HEK293T (cell line): ENCODE results near the gene HSDL1.
A peak's percentile ranks its signal among the peaks of the same experiment; 100 is the strongest.

Experiments
- CTCF ChIA-PET: fragments of 350-600 bp; formaldehyde crosslinking; extraction: SDS; loops from one replicate; lab custom pipeline; 2021; ENCODE audit warnings: antibody characterized with exemption, inconsistent platforms; lab: Yijun Ruan, JAX
- POLR2A ChIA-PET: fragments of 350-600 bp; formaldehyde crosslinking; extraction: SDS; loops from one replicate; lab custom pipeline; 2020; ENCODE audit warnings: antibody characterized with exemption, inconsistent platforms; lab: Yijun Ruan, JAX
- DNase-seq: peaks from one replicate; pipeline ENCODE4 v3.0.0; 2012; ENCODE audit warnings: mixed read lengths; ENCODE audit errors: extremely low spot score
- ARNT ChIP-seq: fragments of 450-650 bp; IDR thresholded peaks from 2 replicates; pipeline ENCODE4 v1.6.1; 2017; ENCODE audit warnings: mild to moderate bottlenecking
- BHLHE40 ChIP-seq: fragments of 450-650 bp; IDR thresholded peaks from 2 replicates; pipeline ENCODE4 v1.6.1; 2016; ENCODE audit warnings: mild to moderate bottlenecking, moderate library complexity, borderline replicate concordance
- CTBP1 ChIP-seq: fragments of 450-650 bp; IDR thresholded peaks from 2 replicates; pipeline ENCODE4 v1.6.1; 2016; ENCODE audit warnings: borderline replicate concordance
- ELF4 ChIP-seq: fragments of 450-650 bp; IDR thresholded peaks from 2 replicates; pipeline ENCODE4 v1.6.1; 2017; ENCODE audit warnings: antibody characterized with exemption
- FOXA1 ChIP-seq: fragments of 450-650 bp; IDR thresholded peaks from 2 replicates; pipeline ENCODE4 v1.6.1; 2016; ENCODE audit warnings: mild to moderate bottlenecking
- FOXK2 ChIP-seq: fragments of 450-650 bp; IDR thresholded peaks from 2 replicates; pipeline ENCODE4 v1.6.1; 2016; ENCODE audit warnings: mild to moderate bottlenecking
- FOXM1 ChIP-seq: fragments of 450-650 bp; IDR thresholded peaks from 2 replicates; pipeline ENCODE4 v1.6.1; 2017; ENCODE audit warnings: mild to moderate bottlenecking, borderline replicate concordance
- HDGF ChIP-seq: fragments of 450-650 bp; IDR thresholded peaks from 2 replicates; pipeline ENCODE4 v1.6.1; 2017; ENCODE audit warnings: antibody characterized with exemption, borderline replicate concordance
- L3MBTL2 ChIP-seq: fragments of 450-650 bp; conservative IDR thresholded peaks from 2 replicates; pipeline ENCODE4 v1.6.1; 2016; ENCODE audit warnings: mild to moderate bottlenecking
- LEF1 ChIP-seq: fragments of 450-650 bp; IDR thresholded peaks from 2 replicates; pipeline ENCODE4 v1.6.1; 2017; ENCODE audit warnings: mild to moderate bottlenecking, borderline replicate concordance
- NFRKB ChIP-seq: fragments of 450-650 bp; IDR thresholded peaks from 2 replicates; pipeline ENCODE4 v1.6.1; 2016; ENCODE audit warnings: mild to moderate bottlenecking, moderate library complexity
- SP1 ChIP-seq: fragments of 450-650 bp; IDR thresholded peaks from 2 replicates; pipeline ENCODE4 v1.6.1; 2017
- SUZ12 ChIP-seq: fragments of 450-650 bp; IDR thresholded peaks from 2 replicates; pipeline ENCODE4 v1.6.1; 2016; ENCODE audit warnings: mild to moderate bottlenecking
- TARDBP ChIP-seq: fragments of 450-650 bp; IDR thresholded peaks from 2 replicates; pipeline ENCODE4 v1.6.1; 2016
- ZNF384 ChIP-seq: fragments of 450-650 bp; IDR thresholded peaks from 2 replicates; pipeline ENCODE4 v1.6.1; 2016
- TF ChIP-seq, protein P1 (sequence below): fragments of 450-650 bp; IDR thresholded peaks from 2 replicates; pipeline ENCODE4 v1.6.1; 2016

HSDL1 gene

DNA sequence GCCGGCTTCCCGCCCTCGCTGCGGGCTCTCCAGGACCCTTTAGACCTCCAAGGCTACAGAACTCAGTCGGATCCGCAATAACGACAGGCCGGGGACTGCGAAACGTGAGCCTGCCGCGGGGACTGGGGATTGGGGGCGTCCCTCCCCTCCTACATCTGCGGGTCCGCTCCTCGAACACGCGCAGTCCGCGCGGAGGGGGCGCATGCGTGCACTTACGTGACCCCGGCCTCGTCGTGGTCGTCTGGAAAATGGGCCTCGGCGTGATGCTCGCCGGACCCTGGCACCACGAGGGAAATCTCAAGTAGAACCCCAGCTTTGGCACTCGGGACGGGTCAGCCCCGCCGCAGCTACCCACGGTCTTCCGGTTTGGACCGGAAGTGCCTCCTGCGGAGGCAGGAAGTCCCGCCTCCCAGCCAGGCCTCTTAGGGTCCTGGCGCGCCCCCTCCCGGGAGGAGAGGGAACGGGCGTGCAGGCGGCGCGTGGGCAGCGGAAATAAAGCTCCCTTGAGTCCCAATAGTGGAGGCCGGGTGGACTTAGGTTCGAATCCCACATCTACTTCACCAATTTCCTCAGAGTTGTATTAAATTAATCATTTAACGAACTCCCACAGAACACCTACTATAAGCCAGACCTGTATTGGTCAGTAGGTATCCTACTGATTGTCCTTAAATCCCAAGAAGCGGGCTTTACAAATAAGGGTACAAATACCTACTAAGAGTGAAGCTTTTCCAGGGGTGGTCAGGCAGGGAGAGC, 41.9 kb upstream of the HSDL1 start, which contains the start of gene TAF1C:
Gene TAF1C (minus strand): TSS at position 373 of the 753 bp plus-strand sequence. CDS start 2,069 bp downstream, outside the sequence.
- ChIA-PET POLR2A (interaction anchor here (0.6 to 1.4 kb wide), 5 partner anchors 9 to 125 kb away, joined by 3 to 15 read pairs (median 3); partner anchors contain the start of gene MBTPS1), CTCF (interaction anchor here (0.6 to 1.4 kb wide), 17 partner anchors 9 to 121 kb away, joined by 3 to 8 read pairs (median 3); partner anchors contain the start of genes DNAAF1 and MBTPS1)
- TF ChIP-seq ELF4 = peak; percentile 67
- TF ChIP-seq LEF1 = no peak
- TF ChIP-seq HDGF = no peak
- TF ChIP-seq SP1 = no peak
- no peak for TF ChIP-seq ARNT
- no peak for TF ChIP-seq TARDBP
- no peak for TF ChIP-seq ZNF384
- no peak for TF ChIP-seq FOXA1
- TF ChIP-seq NFRKB = no peak
- TF ChIP-seq L3MBTL2 = peak; percentile 64
- no peak for TF ChIP-seq BHLHE40
- TF ChIP-seq, protein P1, sequence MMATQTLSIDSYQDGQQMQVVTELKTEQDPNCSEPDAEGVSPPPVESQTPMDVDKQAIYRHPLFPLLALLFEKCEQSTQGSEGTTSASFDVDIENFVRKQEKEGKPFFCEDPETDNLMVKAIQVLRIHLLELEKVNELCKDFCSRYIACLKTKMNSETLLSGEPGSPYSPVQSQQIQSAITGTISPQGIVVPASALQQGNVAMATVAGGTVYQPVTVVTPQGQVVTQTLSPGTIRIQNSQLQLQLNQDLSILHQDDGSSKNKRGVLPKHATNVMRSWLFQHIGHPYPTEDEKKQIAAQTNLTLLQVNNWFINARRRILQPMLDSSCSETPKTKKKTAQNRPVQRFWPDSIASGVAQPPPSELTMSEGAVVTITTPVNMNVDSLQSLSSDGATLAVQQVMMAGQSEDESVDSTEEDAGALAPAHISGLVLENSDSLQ = no peak
- peak; percentile 97 for DNase-seq

GRCh38 chr16:84184775-84185174, 39.8 kb upstream of the HSDL1 start:
- TF ChIP-seq ELF4 = no peak
- no peak for TF ChIP-seq SUZ12
- no peak for TF ChIP-seq ARNT
- no peak for TF ChIP-seq L3MBTL2
- no peak for TF ChIP-seq BHLHE40
- TF ChIP-seq FOXM1 = no peak
- TF ChIP-seq HDGF = no peak
- no peak for TF ChIP-seq NFRKB
- TF ChIP-seq, protein P1 = no peak
- no peak for TF ChIP-seq ZNF384
- TF ChIP-seq LEF1 = no peak
- TF ChIP-seq CTBP1 = no peak
- TF ChIP-seq TARDBP = no peak
- no peak for TF ChIP-seq SP1
- no peak for TF ChIP-seq FOXA1
- no peak for TF ChIP-seq FOXK2
- DNase-seq = no peak
- POLR2A ChIA-PET = no interaction called here
- CTCF ChIA-PET = no interaction called here

GRCh38 chr16:84183911-84184591, 39.1 kb upstream of the HSDL1 start:
- POLR2A ChIA-PET = no interaction called here
- TF ChIP-seq SUZ12 = no peak
- no peak for TF ChIP-seq ELF4
- TF ChIP-seq SP1 = no peak
- DNase-seq = peak; percentile 50
- CTCF ChIA-PET = interaction anchor here (0.6 to 0.7 kb wide), 2 partner anchors 30 to 118 kb away, joined by 3 read pairs; no protein-coding TSS in a partner anchor

DNA sequence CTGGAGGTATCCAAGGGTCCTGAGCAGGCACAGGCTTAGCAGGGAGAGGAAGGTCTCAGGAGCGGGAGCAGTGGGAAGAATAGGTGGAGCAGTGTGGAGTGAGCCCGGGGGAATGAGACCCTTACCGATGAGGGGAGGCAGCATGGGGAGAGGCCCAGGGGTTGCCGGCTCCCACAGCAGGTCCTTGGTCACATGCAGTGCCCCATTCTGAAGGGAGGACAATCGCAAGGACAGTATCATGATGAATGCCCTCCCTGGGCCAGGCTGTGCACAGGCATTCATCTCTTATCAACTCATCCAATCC, 38.5 kb upstream of the HSDL1 start:
- CTCF ChIA-PET = interaction anchor here (0.6 kb wide), 1 partner anchor 118 kb away, joined by 3 read pairs; no protein-coding TSS in a partner anchor
- no peak for DNase-seq
- POLR2A ChIA-PET = no interaction called here
- no peak for TF ChIP-seq CTBP1
- TF ChIP-seq TARDBP = no peak
- no peak for TF ChIP-seq LEF1
- no peak for TF ChIP-seq FOXK2
- TF ChIP-seq ZNF384 = no peak
- TF ChIP-seq ARNT = no peak
- no peak for TF ChIP-seq BHLHE40
- no peak for TF ChIP-seq L3MBTL2
- TF ChIP-seq NFRKB = no peak
- no peak for TF ChIP-seq FOXM1

DNA sequence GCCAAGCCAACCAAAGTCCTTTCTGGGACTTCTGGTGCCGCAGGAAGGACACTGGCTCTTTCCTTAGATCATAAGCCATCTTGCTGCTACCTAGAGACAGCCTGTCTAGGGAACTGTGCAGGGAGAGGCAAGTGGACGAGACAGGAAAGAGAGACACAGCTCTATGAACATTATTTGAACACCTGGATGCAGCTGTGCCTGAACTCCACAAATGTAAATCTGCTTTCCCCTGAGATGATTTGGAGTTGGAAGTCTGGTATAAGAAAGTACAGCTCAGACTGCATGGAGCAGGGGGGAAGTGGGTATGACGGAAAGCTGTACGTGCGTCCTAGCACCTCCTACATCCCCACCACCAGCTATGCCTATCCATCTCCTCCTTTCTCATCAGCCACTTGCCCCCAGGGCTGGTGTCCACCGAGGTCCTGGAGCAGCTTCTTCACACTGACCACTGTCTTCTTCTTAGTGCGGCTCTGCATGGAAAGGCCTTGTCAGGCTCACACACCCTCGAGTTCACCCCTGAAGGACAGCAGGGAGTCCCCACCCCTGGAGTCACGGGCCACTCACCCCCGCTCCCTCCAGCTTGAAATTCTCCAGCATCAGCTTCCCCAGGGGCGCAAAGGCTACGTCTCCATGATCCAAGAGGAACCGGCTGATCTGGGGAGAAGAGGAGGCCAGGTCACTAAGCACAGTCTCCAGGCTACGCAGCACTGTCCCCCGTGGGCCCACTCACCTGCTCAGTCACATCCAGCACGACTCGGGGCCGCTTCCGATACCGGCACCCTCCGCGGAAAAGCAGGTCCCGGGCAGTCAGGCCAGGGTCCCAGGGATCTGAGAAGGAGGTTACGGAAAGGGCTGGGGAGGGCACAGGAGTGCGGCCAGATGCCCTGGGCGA, 37.9 kb upstream of the HSDL1 start:
- TF ChIP-seq ELF4 = no peak
- no peak for TF ChIP-seq LEF1
- no peak for TF ChIP-seq ZNF384
- no peak for TF ChIP-seq CTBP1
- no peak for TF ChIP-seq SUZ12
- TF ChIP-seq SP1 = no peak
- DNase-seq = no peak
- ChIA-PET POLR2A (no interaction called here), CTCF (no interaction called here)

DNA sequence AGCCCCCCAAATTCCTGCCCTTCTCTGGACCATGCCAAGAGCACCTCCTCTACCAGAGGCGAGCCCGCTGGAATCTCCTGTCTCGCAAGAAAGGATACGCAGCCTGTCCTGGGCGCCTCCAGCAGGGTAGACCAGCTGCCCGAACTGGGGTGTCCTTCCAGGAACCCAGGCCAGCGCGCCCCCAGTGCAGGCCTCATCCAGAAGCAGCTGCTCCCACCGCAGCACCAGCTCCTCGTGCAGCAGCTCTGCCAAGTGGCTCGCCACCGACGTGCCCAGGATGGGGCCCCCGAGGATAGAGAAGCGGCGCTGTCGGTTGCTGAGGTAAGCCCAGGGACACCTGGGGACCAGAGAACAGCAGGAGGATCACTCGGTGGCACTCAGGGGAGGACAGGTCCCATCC, 37.1 kb upstream of the HSDL1 start:
- ChIA-PET CTCF (no interaction called here), POLR2A (no interaction called here)
- TF ChIP-seq TARDBP = no peak
- TF ChIP-seq CTBP1 = no peak
- no peak for TF ChIP-seq SUZ12
- no peak for TF ChIP-seq FOXK2
- no peak for DNase-seq
